Stomach smooth muscle (tissue), 2 donors: ENCODE results near the gene TMEM116.

ENCODE experiments used
- H3K27ac ChIP-seq: one replicate; pipeline ENCODE4 v1.7.0; 2013; ENCODE audit warnings: mild to moderate bottlenecking, low read length, inconsistent platforms
- H3K27me3 ChIP-seq, 2 donors: one replicate each; pipeline ENCODE4 v1.7.0; 2013; ENCODE audit warnings: low read length in 2 of 2; ENCODE audit not compliant: insufficient read depth in 2 of 2, control insufficient read depth in 1 of 2
- H3K36me3 ChIP-seq, 2 donors: one replicate each; pipeline ENCODE4 v1.7.0; 2013; ENCODE audit warnings: low read length in 2 of 2; ENCODE audit not compliant: control insufficient read depth in 2 of 2, insufficient read depth in 2 of 2
- H3K4me1 ChIP-seq: one replicate; pipeline ENCODE4 v1.7.0; 2013; ENCODE audit warnings: low read length; ENCODE audit not compliant: control insufficient read depth, insufficient read depth
- H3K4me3 ChIP-seq, 2 donors: one replicate each; pipeline ENCODE4 v1.7.0; 2013; ENCODE audit warnings: low read length in 2 of 2
- H3K9ac ChIP-seq, 2 donors: one replicate each; pipeline ENCODE4 v1.7.0; 2013; ENCODE audit warnings: low read length in 2 of 2, mild to moderate bottlenecking in 1 of 2
- H3K9me3 ChIP-seq, 2 donors: one replicate each; pipeline ENCODE4 v1.7.0; 2013; ENCODE audit warnings: low read length in 2 of 2; ENCODE audit not compliant: control insufficient read depth in 2 of 2
- donor health status: healthy.
- donor health status: Pancreatic carcinoma.

TMEM116 gene

DNA sequence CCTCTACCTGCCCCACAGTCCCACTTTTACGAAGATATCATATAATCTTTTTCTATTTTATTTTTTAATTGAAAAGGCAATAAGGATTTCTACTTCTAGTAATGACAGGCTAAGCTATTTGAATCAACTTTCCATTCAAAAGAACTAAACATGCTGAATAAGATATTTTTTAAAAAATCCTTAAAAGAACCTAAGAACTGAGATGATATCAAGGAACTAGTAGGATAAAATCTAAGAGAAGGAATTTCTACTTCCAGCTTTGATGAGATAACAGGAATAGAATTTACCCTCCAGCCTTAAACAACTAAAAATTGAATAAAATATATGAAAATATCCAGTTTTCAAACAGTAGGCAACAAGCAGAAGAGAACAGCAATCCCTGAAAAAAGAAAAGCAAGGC is 69.0 kb downstream of the TMEM116 start:
- H3K27me3 ChIP-seq = no peaks in the 10 kb centered on the region
- no peak overlapping the region for H3K4me3 ChIP-seq
- H3K4me1 ChIP-seq = peaks cover 4% of the 10 kb centered on the region
- peak overlapping the region in 1 of 2 donors; percentile 3 for H3K9ac ChIP-seq
- H3K36me3 ChIP-seq = no peaks in the 10 kb centered on the region
- H3K27ac ChIP-seq = no peak overlapping the region
- no peaks in the 10 kb centered on the region for H3K9me3 ChIP-seq

DNA sequence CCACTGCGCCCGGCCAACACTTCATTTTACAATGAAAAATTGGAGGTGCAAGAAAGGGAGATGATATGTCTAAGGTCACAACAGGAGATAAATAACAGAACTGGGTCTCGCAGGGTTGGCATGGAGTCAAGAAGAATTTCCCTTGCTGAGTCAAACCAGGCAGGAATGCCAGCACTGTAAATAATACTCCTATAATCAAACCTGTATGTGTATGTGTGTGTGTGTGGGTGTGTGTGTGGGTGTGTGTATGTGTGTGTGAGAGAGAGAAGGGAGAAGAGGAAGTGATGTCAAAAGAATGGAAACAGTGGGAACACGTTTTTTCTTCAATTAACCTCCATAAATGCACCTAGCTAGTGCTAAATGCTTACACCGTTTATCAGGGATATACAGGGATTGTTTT is 70.4 kb downstream of the TMEM116 start:
- H3K27ac ChIP-seq = no peak overlapping the region
- no peaks in the 10 kb centered on the region for H3K36me3 ChIP-seq
- H3K4me3 ChIP-seq = no peak overlapping the region
- no peaks in the 10 kb centered on the region for H3K9me3 ChIP-seq
- no peaks in the 10 kb centered on the region for H3K27me3 ChIP-seq
- H3K4me1 ChIP-seq = peaks cover 4% of the 10 kb centered on the region
- no peak overlapping the region for H3K9ac ChIP-seq

DNA sequence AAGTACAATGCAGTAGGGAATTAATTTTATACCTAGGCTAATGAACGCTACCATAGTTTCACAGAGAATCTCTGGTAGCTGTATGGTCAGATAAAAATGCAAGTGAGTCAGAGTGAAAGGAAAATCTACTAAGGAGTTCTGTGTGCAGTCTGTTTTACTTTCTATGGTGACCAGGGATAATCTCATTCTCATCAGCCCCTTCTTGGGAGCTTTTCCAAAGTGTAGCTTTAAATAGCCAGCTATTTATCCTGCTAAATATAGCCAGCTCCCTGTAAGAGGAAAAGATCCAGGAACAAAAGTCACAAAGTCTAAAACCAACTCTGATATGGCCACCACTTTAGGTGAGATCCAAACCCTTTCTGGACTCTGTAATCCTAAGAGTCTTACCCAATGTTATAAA is 75.5 kb downstream of the TMEM116 start:
- Histone ChIP-seq H3K9me3 (no peaks in the 10 kb centered on the region), H3K4me1 (no peaks in the 10 kb centered on the region), H3K27me3 (no peaks in the 10 kb centered on the region), H3K27ac (peak overlapping the region; percentile 2), H3K9ac (no peak overlapping the region), H3K4me3 (peak overlapping the region in 1 of 2 donors; percentile 1), H3K36me3 (no peaks in the 10 kb centered on the region)

DNA sequence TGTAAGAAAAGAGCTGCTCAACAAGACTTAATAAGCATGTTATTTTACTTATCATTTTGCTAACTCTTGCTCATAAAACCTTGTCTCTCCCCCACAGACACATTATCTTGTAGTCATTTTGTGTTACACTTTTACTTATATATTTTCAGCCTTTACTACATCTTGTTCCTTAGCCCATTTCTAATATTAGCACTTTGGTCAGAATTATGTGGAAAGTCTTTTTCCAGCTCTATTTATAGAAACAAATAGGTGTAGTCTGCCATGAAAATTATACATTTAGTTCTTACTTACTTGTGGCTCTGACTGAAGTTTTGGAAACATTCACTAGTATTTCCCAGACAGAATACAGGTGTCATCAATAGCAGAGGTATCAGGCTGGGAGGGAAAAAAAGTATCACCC is 76.1 kb downstream of the TMEM116 start:
- no peaks in the 10 kb centered on the region for H3K27me3 ChIP-seq
- H3K9me3 ChIP-seq = no peaks in the 10 kb centered on the region
- no peak overlapping the region for H3K9ac ChIP-seq
- peak overlapping the region; percentile 2 for H3K27ac ChIP-seq
- H3K36me3 ChIP-seq = no peaks in the 10 kb centered on the region
- H3K4me1 ChIP-seq = no peaks in the 10 kb centered on the region
- H3K4me3 ChIP-seq = peak overlapping the region in 1 of 2 donors; percentile 1

DNA sequence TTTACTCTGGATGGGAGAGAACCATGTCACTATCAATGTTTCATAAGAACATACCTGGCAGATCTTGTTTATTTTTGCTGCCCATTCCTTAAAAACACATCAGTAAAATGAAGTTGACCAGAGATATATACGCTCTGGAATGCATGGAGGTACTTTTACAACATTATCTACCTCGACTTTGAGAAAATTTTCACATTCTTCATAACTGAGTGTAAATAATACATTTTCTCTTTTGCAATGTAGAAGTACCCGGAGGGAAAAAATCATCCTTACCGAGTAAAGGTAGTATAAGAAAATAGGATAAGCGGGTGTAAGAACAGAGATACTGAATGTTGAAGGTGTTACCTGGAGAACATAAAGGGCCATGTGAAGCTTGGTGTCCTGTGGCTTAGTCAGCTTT is 80.7 kb downstream of the TMEM116 start:
- H3K9ac ChIP-seq = no peak overlapping the region
- H3K4me1 ChIP-seq = no peaks in the 10 kb centered on the region
- no peak overlapping the region for H3K4me3 ChIP-seq
- H3K9me3 ChIP-seq = no peaks in the 10 kb centered on the region
- H3K36me3 ChIP-seq = no peaks in the 10 kb centered on the region
- H3K27ac ChIP-seq = no peak overlapping the region
- no peaks in the 10 kb centered on the region for H3K27me3 ChIP-seq

DNA sequence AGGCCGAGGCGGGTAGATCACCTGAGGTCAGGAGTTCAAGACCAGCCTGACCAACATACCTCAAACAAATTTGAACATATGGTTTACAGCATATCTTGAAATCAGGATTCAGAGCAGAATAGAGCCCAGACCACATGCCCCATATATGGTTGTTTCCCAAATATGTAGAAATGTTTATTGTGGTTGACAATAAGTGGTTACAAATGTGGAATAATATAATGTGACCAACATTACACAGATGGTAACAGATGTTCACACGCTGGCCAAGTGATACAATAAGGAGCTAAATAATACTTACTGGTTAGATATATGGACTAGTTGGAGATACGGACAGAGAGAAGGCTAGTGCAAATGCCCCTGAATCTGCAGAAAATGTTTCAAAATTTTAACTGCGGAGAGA is 85.6 kb downstream of the TMEM116 start:
- H3K4me3 ChIP-seq = no peak overlapping the region
- H3K36me3 ChIP-seq = no peaks in the 10 kb centered on the region
- H3K27ac ChIP-seq = no peak overlapping the region
- H3K9me3 ChIP-seq = no peaks in the 10 kb centered on the region
- no peaks in the 10 kb centered on the region for H3K4me1 ChIP-seq
- no peaks in the 10 kb centered on the region for H3K27me3 ChIP-seq
- H3K9ac ChIP-seq = no peak overlapping the region

DNA sequence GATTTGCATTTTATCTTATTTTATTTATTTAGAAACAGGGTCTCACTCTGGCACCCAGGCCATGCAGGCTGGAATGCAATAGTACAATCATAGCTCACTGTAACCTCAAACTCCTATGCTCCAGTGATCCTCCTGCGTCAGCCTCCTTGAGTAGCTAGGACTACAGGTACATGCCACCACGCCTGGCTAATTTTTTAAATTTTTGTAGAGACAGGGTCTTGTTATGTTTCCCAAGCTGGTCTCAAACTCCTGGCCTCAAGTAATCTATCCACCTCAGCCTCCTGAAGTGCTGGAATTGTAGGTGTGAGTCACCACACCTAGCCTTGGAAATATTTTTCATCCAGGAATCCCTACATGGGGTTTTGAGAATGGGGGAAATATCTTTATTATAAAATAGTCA is 86.3 kb downstream of the TMEM116 start:
- Histone ChIP-seq H3K4me1 (no peaks in the 10 kb centered on the region), H3K27ac (no peak overlapping the region), H3K9ac (no peak overlapping the region), H3K36me3 (no peaks in the 10 kb centered on the region), H3K27me3 (no peaks in the 10 kb centered on the region), H3K4me3 (no peak overlapping the region), H3K9me3 (no peaks in the 10 kb centered on the region)

DNA sequence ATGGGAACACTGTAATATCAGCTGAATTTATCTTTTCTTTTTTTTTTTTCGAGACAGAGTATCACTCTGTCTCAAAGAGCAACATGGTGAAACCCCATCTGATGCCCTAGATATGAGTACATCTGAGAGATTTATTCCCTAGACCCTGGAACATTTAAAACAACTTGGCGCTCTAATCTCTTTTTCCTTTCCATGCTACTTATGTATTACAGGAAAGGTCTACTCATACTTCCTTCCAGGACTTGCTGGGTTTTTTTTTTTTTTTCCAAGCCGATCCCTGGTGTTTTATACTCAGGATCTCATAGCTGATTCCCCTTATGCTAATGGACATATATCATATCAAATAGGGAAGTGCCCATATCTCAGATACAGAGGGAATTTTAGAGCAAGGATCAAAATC is 87.8 kb downstream of the TMEM116 start:
- Histone ChIP-seq H3K36me3 (no peaks in the 10 kb centered on the region), H3K4me1 (no peaks in the 10 kb centered on the region), H3K4me3 (no peak overlapping the region), H3K27me3 (no peaks in the 10 kb centered on the region), H3K27ac (no peak overlapping the region), H3K9me3 (no peaks in the 10 kb centered on the region), H3K9ac (no peak overlapping the region)

DNA sequence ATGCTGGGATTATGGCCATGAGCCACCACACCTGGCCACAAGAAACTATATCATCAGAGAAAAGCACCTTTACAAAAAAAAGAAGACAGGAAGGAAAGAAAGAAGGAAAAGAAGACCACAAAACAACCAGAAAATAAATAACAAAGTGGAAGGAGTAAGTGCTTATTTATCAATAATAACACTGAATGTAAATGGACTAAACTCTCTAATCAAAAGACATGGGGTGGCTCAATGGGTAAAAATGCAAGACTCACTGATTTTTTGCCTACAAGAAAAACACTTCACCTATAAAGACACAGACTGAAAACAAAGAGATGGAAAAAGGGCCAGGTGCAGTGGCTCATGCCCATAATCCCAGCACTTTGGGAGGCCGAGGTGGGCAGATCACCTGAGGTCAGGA is 105.2 kb downstream of the TMEM116 start:
- Histone ChIP-seq H3K4me3 (no peak overlapping the region), H3K4me1 (no peaks in the 10 kb centered on the region), H3K27me3 (no peaks in the 10 kb centered on the region), H3K9ac (no peak overlapping the region), H3K27ac (no peak overlapping the region), H3K9me3 (no peaks in the 10 kb centered on the region), H3K36me3 (no peaks in the 10 kb centered on the region)

DNA sequence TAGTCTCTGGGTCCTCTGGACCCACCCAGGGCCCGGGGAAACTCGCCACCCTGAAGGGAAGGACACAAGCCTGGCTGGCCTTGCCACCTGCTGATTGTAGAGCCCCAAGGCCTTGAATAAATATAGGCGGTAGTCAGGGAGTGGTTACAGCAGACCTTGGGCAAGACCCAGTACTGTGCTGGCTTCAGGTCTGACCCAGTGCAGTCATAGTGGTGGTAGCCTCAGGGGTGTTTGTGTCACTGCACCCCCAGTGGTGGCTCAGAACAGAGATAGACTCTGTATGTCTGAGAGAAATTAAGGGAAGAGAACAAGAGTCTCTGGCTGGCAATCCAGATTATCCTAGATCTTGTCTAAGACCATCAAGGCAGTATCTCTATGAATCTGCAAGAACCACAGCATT is 107.5 kb downstream of the TMEM116 start:
- Histone ChIP-seq H3K27ac (no peak overlapping the region), H3K9me3 (no peaks in the 10 kb centered on the region)

DNA sequence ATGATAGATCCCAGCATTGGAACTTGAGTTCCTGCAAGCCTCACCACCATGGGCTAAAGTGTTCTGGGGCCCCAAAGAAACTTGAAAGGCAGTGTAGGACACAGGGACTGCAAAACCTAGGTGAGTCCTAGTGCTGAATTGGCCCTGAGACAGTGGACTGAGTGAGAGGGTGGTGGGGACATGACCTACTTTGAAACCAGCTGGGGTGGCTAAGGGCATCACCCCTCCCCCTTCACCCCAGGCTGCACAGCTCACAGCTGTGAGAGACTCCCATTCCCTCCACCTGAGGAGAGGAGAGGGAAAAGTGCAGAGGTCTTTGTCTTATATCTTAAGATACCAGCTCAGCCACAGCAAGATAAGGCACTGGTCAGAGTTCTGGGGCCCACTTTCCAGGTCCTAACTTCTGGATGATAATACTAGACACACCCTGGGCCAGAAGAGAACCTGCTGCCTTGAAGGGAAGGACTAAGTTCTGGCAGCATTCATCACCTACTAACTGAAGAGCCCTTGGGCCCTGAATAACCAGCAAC is 108.5 kb downstream of the TMEM116 start:
- Histone ChIP-seq H3K9me3 (no peaks in the 10 kb centered on the region), H3K4me3 (no peak overlapping the region), H3K27me3 (no peaks in the 10 kb centered on the region), H3K9ac (no peak overlapping the region), H3K27ac (no peak overlapping the region), H3K36me3 (peaks cover 1 to 4% of the 10 kb centered on the region in 2 donors), H3K4me1 (no peaks in the 10 kb centered on the region)

More for the DNA sequence above, 107.5 kb downstream of the TMEM116 start:
- H3K4me1 ChIP-seq = no peaks in the 10 kb centered on the region
- no peaks in the 10 kb centered on the region for H3K36me3 ChIP-seq
- H3K9ac ChIP-seq = no peak overlapping the region
- no peak overlapping the region for H3K4me3 ChIP-seq
- H3K27me3 ChIP-seq = no peaks in the 10 kb centered on the region
